Activated naive CD4-positive, alpha-beta T cell treated with anti-CD3 and anti-CD28 coated beads for 36 hours (primary cell): Measurements from ENCODE around the gene TCF19. TPM values are rescaled to one million over a fixed set of nuclear protein-coding genes. Genes with fewer than 3 reads are reported as not detected.
"Not testable (repeated sequence)": the region's sequence is repeated elsewhere in the genome, so short reads cannot be mapped to it uniquely, and the experiment has no call there.

ENCODE experiments used
- CTCF ChIA-PET: fragments of 350-600 bp; sonication (Branson Sonifier 250); formaldehyde crosslinking; loops from one replicate; lab custom pipeline; 2021; ENCODE audit warnings: antibody characterized with exemption; lab: Charles Lee
- DNase-seq: peaks from one replicate; pipeline ENCODE4 v3.0.0-alpha.2; 2020
- H3K27ac Mint-ChIP-seq: one replicate; pipeline ENCODE4 v1.8.0; 2021; ENCODE audit warnings: mild to moderate bottlenecking, mixed read lengths
- H3K27me3 Mint-ChIP-seq: one replicate; pipeline ENCODE4 v1.8.0; 2021; ENCODE audit warnings: low read depth, mixed read lengths
- H3K36me3 Mint-ChIP-seq: one replicate; pipeline ENCODE4 v1.8.0; 2021; ENCODE audit warnings: low read depth, mixed read lengths
- H3K4me1 Mint-ChIP-seq: one replicate; pipeline ENCODE4 v1.8.0; 2021; ENCODE audit warnings: low read depth, mixed read lengths
- H3K4me3 Mint-ChIP-seq: one replicate; pipeline ENCODE4 v1.8.0; 2021; ENCODE audit warnings: mild to moderate bottlenecking, moderate library complexity, mixed read lengths
- H3K9me3 Mint-ChIP-seq: one replicate; pipeline ENCODE4 v1.8.0; 2021; ENCODE audit warnings: mixed read lengths
- intact Hi-C: fragments of 100-400 bp; cut with micrococcal nuclease; formaldehyde crosslinking; loops from one replicate; pipeline ENCODE4 v1.15.1; 2023
- total RNA-seq, 2 experiments: library from RNA; stranded (reverse); gene quantifications; one replicate each; pipeline ENCODE4 v1.2.3, GENCODE V29; 2021

Gene TCF19
- total RNA-seq, 2 experiments from 2014 or later: 72.0 to 73.3 TPM

GRCh38 chr6:31168606-31169005, 10.2 kb downstream of the TCF19 start:
- H3K4me3 Mint-ChIP-seq: no peak overlapping the region
- no peak for DNase-seq
- no peaks in the 10 kb centered on the region for H3K36me3 Mint-ChIP-seq
- no peaks in the 10 kb centered on the region for H3K9me3 Mint-ChIP-seq
- no peaks in the 10 kb centered on the region for H3K27me3 Mint-ChIP-seq
- intact Hi-C loops: no loop called here
- no peak overlapping the region for H3K27ac Mint-ChIP-seq
- CTCF ChIA-PET: no interaction called here
- peaks cover 8% of the 10 kb centered on the region for H3K4me1 Mint-ChIP-seq

GRCh38 chr6:31169123-31169857, 10.9 kb downstream of the TCF19 start:
- H3K9me3 Mint-ChIP-seq: no peaks in the 10 kb centered on the region
- CTCF ChIA-PET: no interaction called here
- H3K4me3 Mint-ChIP-seq: no peak overlapping the region
- no peaks in the 10 kb centered on the region for H3K36me3 Mint-ChIP-seq
- peaks cover 7% of the 10 kb centered on the region for H3K4me1 Mint-ChIP-seq
- H3K27me3 Mint-ChIP-seq: no peaks in the 10 kb centered on the region
- intact Hi-C loops: no loop called here
- DNase-seq: no peak
- H3K27ac Mint-ChIP-seq: no peak overlapping the region

GRCh38 chr6:31169858-31170599, 11.6 kb downstream of the TCF19 start:
- H3K4me3 Mint-ChIP-seq, H3K27me3 Mint-ChIP-seq, H3K4me1 Mint-ChIP-seq, H3K36me3 Mint-ChIP-seq, intact Hi-C loops, H3K9me3 Mint-ChIP-seq, DNase-seq, CTCF ChIA-PET, H3K27ac Mint-ChIP-seq: not testable (repeated sequence)

GRCh38 chr6:31170600-31170881, 12.2 kb downstream of the TCF19 start, which contains the start of gene POU5F1:
Gene POU5F1, minus strand, starts transcription at chr6:31170682. Its CDS starts 62 bp downstream, at chr6:31170620.
- no peak within 1 kb of the TSS for H3K27ac Mint-ChIP-seq
- CTCF ChIA-PET: no interaction called here
- H3K36me3 Mint-ChIP-seq: no peaks in the 10 kb centered on the region
- H3K27me3 Mint-ChIP-seq: no peaks in the 10 kb centered on the region
- H3K9me3 Mint-ChIP-seq: no peaks in the 10 kb centered on the region
- H3K4me1 Mint-ChIP-seq: no peaks in the 10 kb centered on the region
- intact Hi-C loops: no loop called here
- H3K4me3 Mint-ChIP-seq: no peak within 1 kb of the TSS
- no peak for DNase-seq

- Mint-ChIP-seq H3K4me1 (no peaks in the 10 kb centered on the region), H3K27ac (no peak overlapping the region), H3K27me3 (no peaks in the 10 kb centered on the region), H3K4me3 (no peak overlapping the region), H3K9me3 (no peaks in the 10 kb centered on the region), H3K36me3 (no peaks in the 10 kb centered on the region)
- intact Hi-C loops: no loop called here
- CTCF ChIA-PET: no interaction called here
- DNase-seq: no peak
Measured at GRCh38 chr6:31170987-31171671, 12.7 kb downstream of the TCF19 start.

- no peak overlapping the region for H3K4me3 Mint-ChIP-seq
- no peaks in the 10 kb centered on the region for H3K27me3 Mint-ChIP-seq
- no peaks in the 10 kb centered on the region for H3K36me3 Mint-ChIP-seq
- no peaks in the 10 kb centered on the region for H3K4me1 Mint-ChIP-seq
- CTCF ChIA-PET: no interaction called here
- no peaks in the 10 kb centered on the region for H3K9me3 Mint-ChIP-seq
- intact Hi-C loops: no loop called here
- no peak for DNase-seq
- no peak overlapping the region for H3K27ac Mint-ChIP-seq
Measured at GRCh38 chr6:31171931-31172905, 13.8 kb downstream of the TCF19 start.

- intact Hi-C loops: no loop called here
- no peaks in the 10 kb centered on the region for H3K4me1 Mint-ChIP-seq
- H3K36me3 Mint-ChIP-seq: no peaks in the 10 kb centered on the region
Measured at GRCh38 chr6:31172973-31173384, 14.6 kb downstream of the TCF19 start.

GRCh38 chr6:31173406-31173805, 15.0 kb downstream of the TCF19 start:
- intact Hi-C loops: no loop called here
- Mint-ChIP-seq H3K4me3 (no peak overlapping the region), H3K9me3 (no peaks in the 10 kb centered on the region), H3K27ac (no peak overlapping the region), H3K36me3 (no peaks in the 10 kb centered on the region), H3K27me3 (no peaks in the 10 kb centered on the region), H3K4me1 (no peaks in the 10 kb centered on the region)
- no peak for DNase-seq
- CTCF ChIA-PET: no interaction called here

More at GRCh38 chr6:31172973-31173384, 14.6 kb downstream of the TCF19 start:
- no peaks in the 10 kb centered on the region for H3K9me3 Mint-ChIP-seq
- H3K4me3 Mint-ChIP-seq: no peak overlapping the region
- H3K27me3 Mint-ChIP-seq: no peaks in the 10 kb centered on the region
- no peak overlapping the region for H3K27ac Mint-ChIP-seq
- CTCF ChIA-PET: no interaction called here
- DNase-seq: no peak

GRCh38 chr6:31174378-31174777, 16.0 kb downstream of the TCF19 start:
- CTCF ChIA-PET: no interaction called here
- no peaks in the 10 kb centered on the region for H3K27me3 Mint-ChIP-seq
- H3K36me3 Mint-ChIP-seq: no peaks in the 10 kb centered on the region

GRCh38 chr6:31175971-31176370, 17.6 kb downstream of the TCF19 start:
- CTCF ChIA-PET: no interaction called here
- intact Hi-C loops: no loop called here
- H3K9me3 Mint-ChIP-seq: no peaks in the 10 kb centered on the region
- H3K4me3 Mint-ChIP-seq: no peak overlapping the region
- H3K27ac Mint-ChIP-seq: no peak overlapping the region
- no peaks in the 10 kb centered on the region for H3K27me3 Mint-ChIP-seq
- H3K4me1 Mint-ChIP-seq: peaks cover 12% of the 10 kb centered on the region
- H3K36me3 Mint-ChIP-seq: no peaks in the 10 kb centered on the region
- DNase-seq: no peak

More at GRCh38 chr6:31174378-31174777, 16.0 kb downstream of the TCF19 start:
- peaks cover 9% of the 10 kb centered on the region for H3K4me1 Mint-ChIP-seq
- H3K9me3 Mint-ChIP-seq: no peaks in the 10 kb centered on the region
- intact Hi-C loops: no loop called here
- no peak overlapping the region for H3K4me3 Mint-ChIP-seq
- DNase-seq: no peak
- no peak overlapping the region for H3K27ac Mint-ChIP-seq

GRCh38 chr6:31178143-31179041, 20.0 kb downstream of the TCF19 start:
- Mint-ChIP-seq H3K27me3 (no peaks in the 10 kb centered on the region), H3K27ac (peak overlapping the region; percentile 16), H3K4me3 (no peak overlapping the region), H3K9me3 (no peaks in the 10 kb centered on the region), H3K36me3 (no peaks in the 10 kb centered on the region), H3K4me1 (peaks cover 12% of the 10 kb centered on the region)
- intact Hi-C loops: no loop called here
- CTCF ChIA-PET: no interaction called here
- DNase-seq: no peak
